ENCODE results near the gene TSPAN7. TPM values are rescaled to one million over a fixed set of nuclear protein-coding genes. Genes with fewer than 3 reads are reported as not detected.

The TSPAN7 gene
- polyA plus RNA-seq, 6 donors from 2014 or later: 0.58 TPM; not detected in 5

- no peaks in the 10 kb centered on the region for H3K4me1 Mint-ChIP-seq
- H3K27me3 Mint-ChIP-seq: peaks cover 0 to 10% (median 0%) of the 10 kb centered on the region in 3 donors
Observed at GRCh38 chrX:38657562-38657961, 96.2 kb downstream of the TSPAN7 start.

GRCh38 chrX:38660395-38661102, 99.2 kb downstream of the TSPAN7 start:
- Mint-ChIP-seq H3K27ac (no peak overlapping the region), H3K4me3 (no peak overlapping the region), H3K27me3 (peaks cover 0 to 10% (median 0%) of the 10 kb centered on the region in 3 donors), H3K4me1 (no peaks in the 10 kb centered on the region), H3K9me3 (peaks cover 0 to 4% (median 0%) of the 10 kb centered on the region in 7 donors), H3K36me3 (no peaks in the 10 kb centered on the region)
- DNase-seq (no peak), ATAC-seq (ENCODE audit: low read depth in 2 of 2) (no peak)

More at GRCh38 chrX:38657562-38657961, 96.2 kb downstream of the TSPAN7 start:
- no peak for DNase-seq
- Mint-ChIP-seq H3K27ac (no peak overlapping the region), H3K4me3 (no peak overlapping the region), H3K9me3 (peaks cover 0 to 4% (median 0%) of the 10 kb centered on the region in 7 donors), H3K36me3 (no peaks in the 10 kb centered on the region)
- ATAC-seq (ENCODE audit: low read depth in 2 of 2): no peak

- no peak for DNase-seq
- Mint-ChIP-seq H3K9me3 (peaks cover 0 to 4% (median 0%) of the 10 kb centered on the region in 7 donors), H3K36me3 (no peaks in the 10 kb centered on the region), H3K4me1 (no peaks in the 10 kb centered on the region), H3K27ac (no peak overlapping the region), H3K27me3 (peaks cover 0 to 10% (median 0%) of the 10 kb centered on the region in 3 donors), H3K4me3 (no peak overlapping the region)
- no peak for ATAC-seq (ENCODE audit: low read depth in 2 of 2)
Observed at GRCh38 chrX:38661103-38661441, 99.7 kb downstream of the TSPAN7 start.

- Mint-ChIP-seq H3K36me3 (no peaks in the 10 kb centered on the region), H3K9me3 (peaks cover 0 to 4% (median 0%) of the 10 kb centered on the region in 7 donors), H3K27ac (no peak overlapping the region), H3K27me3 (peaks cover 0 to 10% (median 0%) of the 10 kb centered on the region in 3 donors), H3K4me3 (no peak overlapping the region), H3K4me1 (no peaks in the 10 kb centered on the region)
- no peak for ATAC-seq (ENCODE audit: low read depth in 2 of 2)
- DNase-seq: no peak
Observed at GRCh38 chrX:38661561-38661960, 100.2 kb downstream of the TSPAN7 start.

- no peak overlapping the region for H3K27ac Mint-ChIP-seq
- peaks cover 0 to 10% (median 0%) of the 10 kb centered on the region in 3 donors for H3K27me3 Mint-ChIP-seq
- H3K9me3 Mint-ChIP-seq: peaks cover 0 to 5% (median 0%) of the 10 kb centered on the region in 7 donors
- ATAC-seq (ENCODE audit: low read depth in 2 of 2) (no peak), DNase-seq (no peak)
- no peaks in the 10 kb centered on the region for H3K4me1 Mint-ChIP-seq
- no peaks in the 10 kb centered on the region for H3K36me3 Mint-ChIP-seq
- H3K4me3 Mint-ChIP-seq: no peak overlapping the region
Observed at GRCh38 chrX:38662640-38663039, 101.3 kb downstream of the TSPAN7 start.

GRCh38 chrX:38664285-38664684, 102.9 kb downstream of the TSPAN7 start:
- Mint-ChIP-seq H3K4me1 (peaks cover 0 to 2% (median 0%) of the 10 kb centered on the region in 3 donors), H3K27ac (no peak overlapping the region), H3K36me3 (no peaks in the 10 kb centered on the region), H3K4me3 (no peak overlapping the region), H3K27me3 (no peaks in the 10 kb centered on the region), H3K9me3 (peaks cover 0 to 2% (median 0%) of the 10 kb centered on the region in 7 donors)
- DNase-seq (no peak), ATAC-seq (ENCODE audit: low read depth in 2 of 2) (no peak)

- Mint-ChIP-seq H3K36me3 (no peaks in the 10 kb centered on the region), H3K27ac (no peak overlapping the region), H3K4me1 (peaks cover 0 to 2% (median 0%) of the 10 kb centered on the region in 3 donors)
Observed at GRCh38 chrX:38666909-38667308, 105.6 kb downstream of the TSPAN7 start.

GRCh38 chrX:38668771-38669170, 107.4 kb downstream of the TSPAN7 start:
- DNase-seq (no peak), ATAC-seq (ENCODE audit: low read depth in 2 of 2) (no peak)
- Mint-ChIP-seq H3K36me3 (no peaks in the 10 kb centered on the region), H3K27me3 (peaks cover 0 to 1% (median 0%) of the 10 kb centered on the region in 3 donors), H3K4me1 (peaks cover 0 to 2% (median 0%) of the 10 kb centered on the region in 3 donors), H3K27ac (no peak overlapping the region), H3K4me3 (no peak overlapping the region), H3K9me3 (peaks cover 0 to 4% (median 0%) of the 10 kb centered on the region in 7 donors)

More at GRCh38 chrX:38666909-38667308, 105.6 kb downstream of the TSPAN7 start:
- Mint-ChIP-seq H3K9me3 (peaks cover 0 to 2% (median 0%) of the 10 kb centered on the region in 7 donors), H3K27me3 (no peaks in the 10 kb centered on the region), H3K4me3 (no peak overlapping the region)
- ATAC-seq (ENCODE audit: low read depth in 2 of 2) (no peak), DNase-seq (no peak)

- Mint-ChIP-seq H3K4me3 (no peak overlapping the region), H3K27me3 (peaks cover 0 to 8% (median 0%) of the 10 kb centered on the region in 3 donors), H3K9me3 (peaks cover 0 to 6% (median 0%) of the 10 kb centered on the region in 7 donors), H3K36me3 (no peaks in the 10 kb centered on the region), H3K27ac (no peak overlapping the region), H3K4me1 (peaks cover 0 to 2% (median 0%) of the 10 kb centered on the region in 3 donors)
- ATAC-seq (ENCODE audit: low read depth in 2 of 2): peak in 1 of 2 donors; percentile 14
- no peak for DNase-seq
Observed at GRCh38 chrX:38669428-38669827, 108.1 kb downstream of the TSPAN7 start.

GRCh38 chrX:38672646-38673045, 111.3 kb downstream of the TSPAN7 start:
- ATAC-seq (ENCODE audit: low read depth in 2 of 2): no peak
- no peaks in the 10 kb centered on the region for H3K36me3 Mint-ChIP-seq

GRCh38 chrX:38675856-38676255, 114.5 kb downstream of the TSPAN7 start:
- H3K4me3 Mint-ChIP-seq: no peak overlapping the region
- H3K27ac Mint-ChIP-seq: no peak overlapping the region
- ATAC-seq (ENCODE audit: low read depth in 2 of 2): no peak
- no peaks in the 10 kb centered on the region for H3K36me3 Mint-ChIP-seq
- DNase-seq: no peak
- peaks cover 0 to 36% (median 6%) of the 10 kb centered on the region in 3 donors for H3K27me3 Mint-ChIP-seq
- peaks cover 0 to 4% (median 0%) of the 10 kb centered on the region in 7 donors for H3K9me3 Mint-ChIP-seq
- H3K4me1 Mint-ChIP-seq: no peaks in the 10 kb centered on the region

More at GRCh38 chrX:38672646-38673045, 111.3 kb downstream of the TSPAN7 start:
- H3K4me3 Mint-ChIP-seq: no peak overlapping the region
- peaks cover 0 to 21% (median 6%) of the 10 kb centered on the region in 3 donors for H3K27me3 Mint-ChIP-seq
- H3K27ac Mint-ChIP-seq: no peak overlapping the region
- H3K9me3 Mint-ChIP-seq: peaks cover 0 to 6% (median 0%) of the 10 kb centered on the region in 7 donors
- DNase-seq: no peak
- H3K4me1 Mint-ChIP-seq: peaks cover 0 to 2% (median 0%) of the 10 kb centered on the region in 3 donors

GRCh38 chrX:38678183-38678582, 116.8 kb downstream of the TSPAN7 start:
- ATAC-seq (ENCODE audit: low read depth in 2 of 2) (no peak), DNase-seq (no peak)
- peaks cover 0 to 2% (median 0%) of the 10 kb centered on the region in 7 donors for H3K9me3 Mint-ChIP-seq
- H3K27me3 Mint-ChIP-seq: peaks cover 0 to 36% (median 6%) of the 10 kb centered on the region in 3 donors
- H3K4me3 Mint-ChIP-seq: no peak overlapping the region
- H3K27ac Mint-ChIP-seq: no peak overlapping the region
- H3K4me1 Mint-ChIP-seq: no peaks in the 10 kb centered on the region
- H3K36me3 Mint-ChIP-seq: no peaks in the 10 kb centered on the region

- Mint-ChIP-seq H3K4me3 (no peak overlapping the region), H3K27ac (no peak overlapping the region), H3K4me1 (no peaks in the 10 kb centered on the region), H3K9me3 (peaks cover 0 to 2% (median 0%) of the 10 kb centered on the region in 7 donors), H3K36me3 (no peaks in the 10 kb centered on the region), H3K27me3 (peaks cover 0 to 34% (median 6%) of the 10 kb centered on the region in 3 donors)
- DNase-seq (no peak), ATAC-seq (ENCODE audit: low read depth in 2 of 2) (no peak)
Observed at GRCh38 chrX:38678821-38679220, 117.5 kb downstream of the TSPAN7 start.

GRCh38 chrX:38679695-38680094, 118.4 kb downstream of the TSPAN7 start:
- Mint-ChIP-seq H3K27ac (no peak overlapping the region), H3K9me3 (no peaks in the 10 kb centered on the region), H3K4me1 (no peaks in the 10 kb centered on the region), H3K36me3 (no peaks in the 10 kb centered on the region), H3K4me3 (no peak overlapping the region), H3K27me3 (peaks cover 0 to 25% (median 6%) of the 10 kb centered on the region in 3 donors)
- ATAC-seq (ENCODE audit: low read depth in 2 of 2): no peak
- DNase-seq: no peak

Data from naive B cell (primary cell).